M059J (cell line): ENCODE measurements around the gene CACNA1C. TPM values are rescaled to one million over a fixed set of nuclear protein-coding genes. Genes with fewer than 3 reads are reported as not detected.

Source experiments
- DNase-seq: peaks from one replicate; pipeline ENCODE4 v3.0.0-alpha.2; 2012; ENCODE audit warnings: low read depth
- total RNA-seq: library from RNA; depleted of rRNA; stranded (reverse); fragments of >200 nt; shearing (Covaris generic); gene quantifications from 2 replicates; pipeline ENCODE4 v1.2.3, GENCODE V29; 2014

Gene CACNA1C
- total RNA-seq, 1 experiment from 2014 or later: 3.6 TPM

DNA sequence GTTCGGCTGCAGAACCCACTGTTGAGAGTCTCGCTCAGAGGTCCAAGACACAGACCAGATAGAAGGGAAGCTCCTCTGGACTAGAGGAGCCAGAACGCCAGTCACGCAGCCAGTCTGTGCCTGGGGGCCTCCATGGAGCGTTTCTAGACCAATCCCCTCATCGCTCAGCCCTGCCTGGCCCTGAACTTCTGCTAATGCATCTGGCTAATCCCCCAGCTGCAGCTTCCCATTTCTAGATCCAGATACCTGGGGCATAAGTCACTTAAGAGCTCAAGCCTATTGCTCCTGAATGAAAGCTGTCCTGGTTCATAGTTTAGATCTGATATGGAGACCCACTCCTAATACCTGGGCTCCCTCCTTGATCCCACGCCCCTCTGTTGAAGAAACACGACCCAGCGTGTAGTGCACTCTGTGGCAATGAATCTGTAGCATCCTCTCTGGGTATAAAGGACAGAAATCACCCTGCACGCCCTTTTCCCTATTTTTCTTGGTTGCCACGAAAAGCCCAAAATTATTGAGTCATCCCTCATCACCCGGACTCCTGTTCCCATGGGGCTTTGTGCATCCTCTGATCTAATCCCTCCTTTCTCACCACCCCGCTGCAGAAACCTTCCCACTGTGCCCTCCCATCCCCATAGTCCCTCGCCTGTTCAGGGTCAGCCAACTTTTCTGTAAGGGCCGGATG lies 400.4 kb downstream of the CACNA1C start:
- DNase-seq: no peak

DNA sequence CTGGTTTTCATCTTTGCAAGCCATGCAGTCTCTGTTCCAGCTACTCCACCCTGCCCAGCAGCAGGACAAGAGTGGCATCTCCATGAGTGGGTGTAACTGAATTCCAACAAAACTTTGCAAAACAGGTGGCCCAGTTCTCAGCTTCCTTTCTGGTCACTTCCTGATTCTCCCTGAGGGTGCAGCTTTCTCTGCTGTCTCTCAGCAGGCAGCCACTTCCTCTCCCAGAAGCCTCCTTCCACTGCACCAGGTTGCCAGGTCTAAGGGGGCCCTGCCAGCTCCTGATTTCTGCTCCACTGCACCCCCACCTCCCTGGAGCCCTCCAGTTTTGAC lies 400.9 kb downstream of the CACNA1C start:
- DNase-seq: no peak

DNA sequence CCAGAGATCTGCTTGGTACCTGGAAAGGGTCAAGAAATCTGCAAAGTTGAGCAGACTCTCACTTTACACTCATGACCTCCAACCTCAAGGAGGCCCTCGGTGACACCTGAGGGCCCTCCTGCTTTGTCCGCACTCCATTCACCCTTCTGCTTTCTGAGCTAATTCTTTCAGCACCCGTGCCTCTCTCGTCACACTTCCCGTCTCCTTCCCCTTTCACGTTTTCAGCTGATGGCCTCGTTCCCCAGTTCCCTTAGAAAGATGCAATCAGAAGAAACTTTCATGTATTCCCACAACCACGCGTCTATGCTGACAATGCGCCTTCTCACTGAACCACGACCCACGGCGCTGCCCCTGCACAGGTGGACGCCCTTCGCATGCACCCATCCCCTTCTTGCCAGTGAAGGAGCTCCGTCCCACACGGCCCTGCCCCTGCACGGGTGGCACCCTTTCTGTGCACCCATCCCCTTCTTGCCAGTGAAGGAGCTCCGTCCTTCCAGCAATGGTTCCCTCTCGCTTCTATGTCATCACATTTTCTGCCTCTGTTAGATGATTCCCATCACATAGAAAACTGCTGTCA lies 401.9 kb downstream of the CACNA1C start:
- no peak for DNase-seq

DNA sequence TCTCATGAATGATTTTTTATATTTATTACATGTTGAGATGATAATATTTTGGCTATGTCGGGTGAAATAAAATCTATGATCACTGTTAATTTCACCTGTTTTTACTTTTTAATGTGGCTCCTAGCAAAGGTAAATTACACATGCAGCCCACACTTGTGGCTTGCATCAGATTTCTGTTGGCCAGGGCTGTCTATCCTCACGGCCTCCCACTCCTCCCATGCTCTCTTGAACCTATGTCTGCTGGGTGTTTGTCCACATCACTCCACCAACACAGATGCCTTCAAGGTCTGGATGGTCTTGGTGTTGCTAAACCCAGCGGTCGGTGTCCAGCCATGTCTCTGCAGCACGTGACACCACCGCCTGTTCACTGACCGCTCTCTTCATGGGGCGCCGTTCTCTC lies 402.6 kb downstream of the CACNA1C start:
- DNase-seq: no peak

DNA sequence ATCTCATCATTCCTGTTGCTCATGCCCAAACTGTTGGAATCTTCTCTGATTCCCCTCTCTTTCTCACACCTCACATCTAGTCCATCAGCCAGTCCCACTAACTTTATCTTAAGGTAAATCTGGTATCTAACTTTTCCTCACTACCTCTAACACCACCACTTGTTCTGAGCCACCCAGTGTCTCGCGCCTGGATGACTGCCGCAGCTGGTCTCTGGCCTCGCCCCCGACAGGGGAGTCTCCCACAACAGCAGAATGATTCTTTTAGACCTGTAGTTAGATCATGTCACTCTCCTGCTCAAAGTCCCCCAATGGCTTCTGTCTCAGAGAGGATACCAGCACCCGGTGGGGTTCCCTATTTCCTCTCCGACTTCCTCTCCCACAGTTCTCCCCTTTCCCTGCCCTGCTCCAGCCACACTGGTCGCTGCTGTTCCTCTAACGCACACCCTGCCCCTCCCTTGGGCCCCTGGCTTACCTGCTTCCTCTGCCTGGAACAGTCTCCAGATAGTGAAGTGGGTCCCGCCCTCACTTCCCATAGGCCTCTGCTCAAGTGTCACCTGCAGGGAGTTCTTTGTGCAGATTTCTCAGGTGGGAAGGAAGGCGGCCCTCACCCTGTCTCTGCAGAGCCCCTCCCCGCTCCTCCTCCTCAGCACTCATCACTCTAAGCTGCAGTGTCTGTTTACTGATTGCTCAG lies 403.5 kb downstream of the CACNA1C start:
- no peak for DNase-seq

DNA sequence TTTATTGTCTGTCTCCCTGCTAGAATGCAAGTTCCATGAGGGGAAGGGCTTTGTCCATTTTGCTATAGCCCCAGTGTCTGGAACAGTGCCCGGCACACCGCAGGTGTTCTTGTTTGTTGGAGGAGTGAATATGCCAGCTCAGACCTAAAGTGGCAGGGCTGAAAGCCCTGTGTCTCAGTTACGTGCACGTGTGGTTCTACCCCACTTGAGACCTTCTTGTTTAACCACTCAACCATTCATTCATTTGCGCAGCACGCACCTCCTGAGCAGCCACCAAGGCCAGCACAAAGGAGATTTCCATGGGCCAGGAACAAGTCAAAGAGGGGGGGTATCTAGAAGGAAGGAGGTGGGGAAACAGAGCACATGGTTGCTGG lies 404.0 kb downstream of the CACNA1C start:
- DNase-seq: no peak

DNA sequence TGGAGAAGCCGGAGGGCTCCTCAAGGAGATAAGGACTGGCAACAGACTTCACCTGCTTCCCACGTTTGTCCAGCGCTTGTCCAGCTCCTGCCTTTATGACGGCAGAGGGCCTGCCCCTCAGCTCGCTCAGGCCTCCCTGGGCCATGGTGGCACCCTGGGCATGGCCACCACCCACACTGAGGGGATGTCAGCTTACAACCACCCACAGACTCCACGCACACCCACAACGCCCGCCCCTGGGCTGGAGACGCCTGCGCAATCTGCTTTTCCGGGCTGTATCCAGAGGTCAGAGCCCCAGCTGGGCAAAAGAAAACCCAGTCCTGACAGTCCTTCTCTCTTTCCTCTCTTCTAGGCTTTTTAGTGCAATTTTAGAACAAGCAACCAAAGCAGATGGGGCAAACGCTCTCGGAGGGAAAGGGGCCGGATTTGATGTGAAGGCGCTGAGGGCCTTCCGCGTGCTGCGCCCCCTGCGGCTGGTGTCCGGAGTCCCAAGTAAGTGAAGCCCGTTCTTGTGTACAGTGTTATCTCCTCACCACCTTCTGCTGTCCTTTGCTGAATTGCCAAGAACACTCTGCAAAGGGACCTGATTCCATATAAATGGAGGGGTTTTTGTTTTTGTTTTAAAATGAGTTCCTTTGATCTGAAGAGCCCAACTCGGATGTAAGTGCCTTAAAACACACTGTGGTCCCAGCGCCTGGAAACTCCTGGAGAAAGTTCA lies 404.6 kb downstream of the CACNA1C start:
- no peak for DNase-seq

DNA sequence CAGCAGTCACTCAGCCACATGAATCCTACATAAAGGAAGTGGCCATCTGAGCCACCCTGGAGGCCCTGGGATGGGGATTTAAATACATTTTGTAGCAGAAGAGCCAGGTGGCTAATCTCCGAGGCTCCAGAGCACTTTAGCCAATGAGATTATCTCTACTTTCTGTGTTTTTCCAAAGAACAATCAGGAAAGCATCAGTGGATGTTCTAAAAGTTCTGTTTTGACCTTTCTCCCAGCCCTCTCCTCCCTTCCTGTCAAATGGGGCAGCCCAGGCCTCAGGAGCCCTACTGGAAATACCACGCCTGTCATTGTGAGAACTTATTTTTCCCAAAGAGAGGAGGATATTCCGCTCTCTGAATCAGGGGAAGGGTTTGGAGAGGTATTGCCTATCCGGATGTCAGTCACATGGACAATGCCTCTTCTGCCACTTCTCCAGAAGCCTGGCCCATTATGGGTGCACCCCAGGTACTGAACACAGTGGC lies 405.2 kb downstream of the CACNA1C start:
- DNase-seq: no peak

DNA sequence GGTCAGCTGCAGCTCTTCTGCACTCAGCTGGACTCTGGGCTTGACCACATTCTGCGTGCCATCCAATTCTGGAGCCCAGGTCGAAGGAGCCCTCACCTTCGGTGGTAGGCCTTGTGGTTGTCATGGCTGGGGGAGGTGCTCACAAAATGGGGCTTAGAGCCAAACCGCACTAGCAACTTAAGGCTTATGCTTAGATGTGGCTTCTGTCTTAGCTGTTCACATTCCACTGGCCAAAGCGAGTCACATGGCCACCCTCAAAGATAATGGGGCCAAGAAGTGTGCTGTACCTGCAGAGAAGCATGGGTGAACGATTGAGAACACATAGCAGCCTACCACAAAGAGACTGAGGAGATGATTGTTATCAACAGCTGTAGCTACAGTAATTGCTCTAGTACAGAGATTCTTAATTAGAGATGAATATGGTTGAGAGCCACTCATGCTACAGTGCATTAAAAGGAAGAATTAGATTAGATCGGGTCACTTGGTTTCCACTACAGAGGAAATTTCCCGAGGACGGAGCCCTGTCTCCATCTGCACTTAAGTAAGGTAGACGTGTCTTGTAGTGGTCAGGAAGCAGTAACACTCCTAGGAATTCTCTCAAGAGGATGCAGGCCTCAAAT lies 407.4 kb downstream of the CACNA1C start:
- peak; percentile 24 for DNase-seq

DNA sequence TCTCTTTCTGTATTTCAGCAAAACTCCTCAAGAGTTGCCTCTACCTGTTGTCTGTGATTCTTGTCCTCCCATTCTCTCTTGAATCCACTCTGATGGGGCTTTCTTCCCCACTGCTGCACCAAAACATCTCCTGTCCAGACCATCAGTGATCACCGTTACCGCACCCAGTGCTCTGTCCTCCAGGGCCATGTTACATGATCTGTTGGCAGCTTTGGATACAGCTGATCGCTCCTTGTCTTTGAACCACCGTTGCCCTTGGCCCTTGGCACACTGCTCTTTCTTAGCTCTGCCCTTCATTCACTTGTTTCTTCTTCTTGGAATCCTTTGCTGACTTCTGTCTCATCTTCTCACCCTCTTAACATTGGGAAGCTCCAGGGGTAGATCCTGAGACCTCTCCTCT lies 408.3 kb downstream of the CACNA1C start:
- DNase-seq: no peak

DNA sequence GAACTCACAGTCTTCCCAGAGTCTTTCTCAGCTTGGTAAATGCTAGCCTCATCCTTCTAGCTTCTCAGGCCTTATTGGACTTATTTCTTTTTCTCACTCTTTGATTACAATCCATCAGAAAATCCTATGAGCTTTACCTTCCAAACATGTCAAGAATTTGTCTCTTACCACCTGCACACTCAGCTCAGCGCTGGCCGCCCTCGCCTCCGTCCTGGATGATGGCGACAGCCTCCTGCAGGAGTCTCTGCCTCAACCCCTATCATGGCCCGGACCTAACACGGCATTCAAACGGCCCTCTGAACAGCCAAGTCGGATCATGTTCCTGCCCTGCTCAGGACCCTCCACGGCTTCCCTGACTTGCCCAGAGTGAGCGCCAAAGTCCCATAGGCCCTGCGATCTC lies 408.9 kb downstream of the CACNA1C start:
- no peak for DNase-seq

DNA sequence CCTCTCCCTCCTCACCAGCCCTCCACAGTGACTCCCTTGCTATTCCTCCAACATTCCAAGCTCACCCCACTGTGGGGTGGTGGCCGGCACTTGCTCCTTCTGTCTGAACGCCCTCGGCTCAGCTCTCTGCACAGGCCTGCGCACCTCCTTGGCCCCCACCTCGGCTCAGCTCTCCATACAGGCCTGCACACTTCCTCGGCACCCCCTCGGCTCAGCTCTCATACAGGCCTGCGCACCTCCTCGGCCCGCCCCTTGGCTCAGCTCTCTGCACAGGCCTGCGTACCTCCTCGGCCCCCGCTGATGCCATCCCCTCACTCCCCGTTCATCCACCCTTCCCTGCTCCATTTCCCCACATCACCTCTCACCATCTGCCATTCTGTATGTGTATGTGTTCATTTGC lies 409.3 kb downstream of the CACNA1C start:
- DNase-seq: no peak

DNA sequence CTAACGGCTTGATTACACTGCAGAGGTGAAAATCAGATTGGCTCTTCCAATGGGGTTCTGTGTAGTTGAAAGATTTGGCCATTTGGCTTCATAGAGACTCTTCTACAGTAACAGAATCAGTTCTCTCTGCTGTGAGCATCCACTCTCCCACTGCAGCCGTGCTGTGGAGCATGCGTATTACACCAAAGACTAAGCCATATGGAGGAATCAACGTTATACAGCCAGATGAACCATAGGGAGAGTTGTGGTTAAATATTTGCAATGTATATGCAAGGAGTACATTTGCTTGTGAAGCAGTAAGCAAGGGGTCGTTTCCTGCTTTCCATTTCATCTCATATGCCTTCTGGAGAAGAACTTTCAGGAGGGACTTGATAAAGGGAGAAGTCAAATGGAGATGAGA lies 410.9 kb downstream of the CACNA1C start:
- no peak for DNase-seq

DNA sequence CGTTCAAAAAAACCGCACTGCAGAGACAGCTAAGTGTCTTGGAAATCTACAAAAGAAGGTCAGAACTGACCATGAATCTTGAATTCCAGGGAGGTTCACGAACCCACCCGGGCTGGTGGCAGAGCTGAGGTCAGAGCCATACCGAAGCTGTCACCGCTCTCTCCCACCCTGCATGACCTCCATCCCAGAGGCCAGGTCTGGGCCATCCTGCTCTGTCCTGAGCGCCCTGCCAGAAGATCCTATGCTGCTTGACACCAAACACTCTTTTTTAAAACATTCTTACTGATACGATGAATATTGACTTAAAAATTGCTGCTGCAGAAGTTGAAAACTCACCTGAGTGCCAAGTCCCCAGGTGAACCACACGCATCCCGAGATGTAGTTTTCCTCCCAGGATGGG lies 412.9 kb downstream of the CACNA1C start:
- no peak for DNase-seq

DNA sequence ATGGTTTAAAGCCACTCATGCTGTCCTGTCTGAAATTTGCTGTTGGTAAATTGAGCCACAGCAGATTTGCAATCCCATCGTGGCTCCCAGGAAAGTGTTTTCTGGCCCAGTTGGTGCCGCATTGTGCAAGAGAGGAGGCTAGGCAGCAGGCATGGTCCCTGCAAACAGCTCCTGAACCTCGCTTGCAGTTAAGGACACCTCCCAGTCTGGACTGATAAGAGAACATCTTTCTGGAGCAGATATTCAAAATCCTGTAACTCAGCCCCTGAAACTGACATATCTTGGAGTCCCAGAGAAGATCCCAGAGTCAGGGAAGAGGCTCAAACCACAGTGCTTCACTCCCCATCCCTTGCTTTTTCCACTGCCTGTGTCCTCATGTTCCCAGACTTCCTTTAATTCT lies 413.4 kb downstream of the CACNA1C start:
- DNase-seq: no peak

DNA sequence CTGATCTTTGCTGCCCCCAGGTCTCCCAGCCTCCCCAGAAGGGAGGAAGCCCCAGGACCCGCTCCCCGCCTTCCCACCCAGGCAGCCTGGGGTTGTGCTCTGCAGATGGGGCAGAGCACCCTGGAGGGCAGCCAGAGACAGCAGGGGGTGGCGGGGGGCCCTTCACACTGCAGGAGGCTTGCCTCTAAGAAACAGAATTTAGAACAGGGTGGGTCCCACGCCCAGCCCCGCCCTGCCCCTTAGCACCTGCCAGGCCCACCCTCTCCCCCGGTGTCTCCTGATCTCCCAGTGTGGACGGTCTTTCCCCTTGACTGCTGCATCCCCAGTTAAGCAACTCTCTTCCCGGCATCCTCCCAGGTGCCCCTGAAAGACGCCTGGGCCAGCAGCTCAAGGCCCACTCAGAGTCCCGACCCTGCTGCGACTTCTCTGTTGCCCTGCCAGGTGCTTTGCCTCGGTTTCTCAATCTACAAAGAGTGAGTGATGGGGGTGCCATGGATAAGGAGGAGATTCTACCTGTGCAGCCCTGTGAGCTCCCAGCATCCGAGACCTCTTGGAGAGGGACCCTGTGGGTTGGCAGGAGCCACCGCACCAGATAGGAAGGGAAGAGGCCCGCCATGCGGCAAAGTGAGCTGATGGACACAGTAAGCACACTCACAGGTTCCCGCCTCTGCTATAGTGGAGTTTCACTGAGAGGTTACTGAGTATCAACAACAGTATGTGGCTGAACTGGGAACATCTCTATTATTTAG lies 414.8 kb downstream of the CACNA1C start:
- no peak for DNase-seq

DNA sequence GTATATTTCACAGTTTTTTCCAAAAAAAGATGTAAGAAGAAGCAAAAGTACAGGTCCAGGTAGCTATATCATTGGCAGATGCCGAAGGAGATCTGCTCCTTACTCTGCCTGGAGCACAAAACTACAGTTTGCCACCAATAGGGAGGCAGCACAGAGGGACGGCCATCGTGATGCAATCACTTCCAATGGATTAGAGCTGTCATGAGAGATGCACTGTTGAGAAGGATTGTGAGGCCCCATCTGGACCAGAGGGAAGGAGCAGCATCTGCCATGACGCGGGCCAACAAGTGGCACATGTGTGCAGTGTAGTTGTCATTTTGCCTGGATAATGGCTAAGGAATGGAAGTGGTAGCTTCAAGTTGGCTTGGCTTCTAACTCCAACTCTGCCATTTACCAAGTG lies 423.2 kb downstream of the CACNA1C start:
- DNase-seq: no peak

DNA sequence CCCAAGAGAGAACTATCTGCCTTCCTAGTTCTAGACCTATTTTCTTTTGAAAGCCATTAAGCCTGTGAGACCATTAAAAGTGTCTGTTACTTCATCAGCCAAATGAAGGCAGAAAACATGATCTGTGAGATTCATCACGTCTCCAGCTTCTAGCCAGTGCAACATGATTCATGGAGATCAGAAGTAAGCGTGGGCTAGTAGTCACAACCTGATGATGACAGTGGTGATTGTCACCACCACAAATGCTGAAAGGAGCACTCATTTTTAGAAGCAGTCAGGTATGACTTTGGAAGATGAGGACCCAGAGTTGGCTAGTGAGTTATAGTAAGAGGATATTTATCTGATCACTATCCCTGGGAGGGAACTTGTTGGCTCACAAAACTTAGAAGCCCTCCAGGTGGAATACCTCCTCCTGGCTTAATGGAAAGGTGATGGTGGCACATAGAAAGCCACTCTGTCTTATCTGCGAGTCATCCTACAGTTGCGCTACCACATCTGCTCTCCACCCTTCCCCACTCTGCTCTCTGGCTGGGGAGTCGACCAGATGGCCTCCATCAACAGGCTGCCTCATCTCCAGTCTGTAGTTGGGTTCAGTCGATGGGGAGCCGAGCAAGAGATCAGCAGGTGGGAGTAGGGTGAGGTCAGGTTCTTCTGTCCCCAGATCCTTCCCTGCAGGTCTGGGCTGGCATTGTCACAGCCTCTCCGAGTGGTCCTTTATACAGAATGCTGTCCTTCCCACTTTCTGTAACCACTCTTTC lies 424.4 kb downstream of the CACNA1C start:
- no peak for DNase-seq

DNA sequence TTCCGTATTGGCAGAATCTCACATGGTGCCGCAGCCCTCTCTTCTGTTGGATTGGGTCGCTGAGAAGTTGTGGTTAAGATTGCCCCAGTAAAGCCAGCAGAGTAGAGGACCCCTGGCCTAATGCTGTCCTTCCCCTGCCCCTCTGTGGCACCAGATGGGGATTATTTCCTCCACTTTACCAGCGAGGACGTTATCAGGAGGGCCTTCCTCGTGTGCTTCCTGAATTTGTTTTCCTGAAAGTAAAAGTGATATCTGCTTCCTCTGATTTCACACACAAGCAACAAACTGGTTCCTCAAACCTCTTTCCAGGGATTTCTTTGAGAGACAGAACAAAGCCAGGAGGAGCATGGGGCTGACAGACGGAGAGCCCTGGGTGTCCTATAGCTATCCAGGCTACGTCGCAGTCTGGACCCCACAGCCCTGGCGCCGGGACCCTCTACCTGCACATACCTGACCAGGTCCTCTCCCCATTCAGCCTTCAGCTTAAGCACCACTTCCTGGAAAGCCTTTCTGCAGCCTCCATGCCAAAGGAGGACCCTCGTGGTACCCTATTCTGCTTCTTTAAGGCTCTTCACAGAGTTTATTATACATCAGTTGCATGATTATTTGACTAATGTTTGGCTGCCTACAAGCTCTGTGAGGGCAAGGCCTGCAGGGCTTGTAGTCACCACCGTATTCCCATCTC lies 427.2 kb downstream of the CACNA1C start:
- no peak for DNase-seq

DNA sequence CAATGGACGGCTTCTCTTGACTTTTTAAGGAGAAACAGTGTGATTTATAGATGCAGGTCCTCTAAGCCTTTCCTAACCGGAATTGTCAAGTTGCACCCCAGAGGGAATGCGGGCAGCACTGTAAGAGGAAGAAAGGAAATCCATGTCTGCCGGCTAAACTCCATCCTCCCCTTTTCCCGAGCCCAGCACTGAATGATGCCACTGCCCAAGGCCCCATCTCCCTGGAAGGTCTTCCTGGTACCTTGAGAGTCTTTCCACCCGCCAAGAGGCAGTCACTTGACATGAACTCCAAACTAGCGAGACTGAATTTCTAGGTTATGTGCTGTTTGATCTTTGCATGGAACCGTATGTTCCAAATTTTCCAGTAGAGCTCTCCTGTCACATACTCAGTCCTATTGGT lies 428.6 kb downstream of the CACNA1C start:
- DNase-seq: no peak
